GM18861 (cell line): ENCODE data around the gene TTYH3.
"Not testable (repeated sequence)": the region's sequence is repeated elsewhere in the genome, so short reads cannot be mapped to it uniquely, and the experiment has no call there.

Experiments used
- ATAC-seq: cut with Tn5 transposase; IDR thresholded peaks from one replicate; pipeline ENCODE4 v1.9.1; 2021; ENCODE audit not compliant: unreplicated experiment

The TTYH3 gene

DNA sequence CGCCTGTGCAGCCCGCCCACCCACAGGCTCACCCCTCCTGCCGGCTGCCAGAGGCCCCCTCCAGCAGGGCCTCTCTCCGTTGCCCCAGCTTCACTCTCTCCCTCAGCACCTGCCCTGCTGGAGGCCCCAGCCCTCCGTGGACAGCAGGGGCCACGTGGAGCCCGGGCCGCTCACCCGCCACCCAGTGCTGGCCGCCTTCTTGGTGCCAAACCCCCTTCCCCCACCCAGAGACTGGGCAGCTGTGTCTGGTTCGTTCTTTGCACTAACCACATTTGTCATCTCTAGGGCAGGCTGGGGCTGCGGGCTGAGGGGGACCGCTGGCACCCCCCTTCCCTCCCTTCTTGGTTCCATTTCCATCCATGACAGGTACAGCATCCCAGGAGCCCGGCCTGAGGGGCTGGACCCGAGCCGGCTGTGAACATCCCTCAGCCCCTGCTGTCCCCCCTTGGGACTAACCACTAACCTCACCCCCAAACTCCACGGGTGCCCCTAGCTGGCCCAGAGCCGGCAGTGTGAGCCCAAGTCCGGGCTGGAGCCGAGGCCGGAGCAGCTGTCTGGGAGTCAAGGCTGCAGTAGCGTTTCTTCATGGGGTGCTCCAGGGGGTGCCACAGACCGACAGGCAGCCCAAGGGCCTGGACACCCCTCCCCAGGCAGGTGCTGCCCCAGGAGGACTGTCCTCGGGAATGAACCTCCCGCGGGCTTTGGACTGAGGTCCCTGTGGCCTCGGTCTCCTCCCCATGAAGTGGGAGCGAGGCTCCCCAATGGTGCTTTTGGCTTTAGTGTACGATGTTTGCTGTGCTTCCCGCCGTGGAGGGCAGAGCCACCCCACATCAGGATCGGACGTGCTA, 30.7 kb downstream of the TTYH3 start:
- no peak for ATAC-seq

DNA sequence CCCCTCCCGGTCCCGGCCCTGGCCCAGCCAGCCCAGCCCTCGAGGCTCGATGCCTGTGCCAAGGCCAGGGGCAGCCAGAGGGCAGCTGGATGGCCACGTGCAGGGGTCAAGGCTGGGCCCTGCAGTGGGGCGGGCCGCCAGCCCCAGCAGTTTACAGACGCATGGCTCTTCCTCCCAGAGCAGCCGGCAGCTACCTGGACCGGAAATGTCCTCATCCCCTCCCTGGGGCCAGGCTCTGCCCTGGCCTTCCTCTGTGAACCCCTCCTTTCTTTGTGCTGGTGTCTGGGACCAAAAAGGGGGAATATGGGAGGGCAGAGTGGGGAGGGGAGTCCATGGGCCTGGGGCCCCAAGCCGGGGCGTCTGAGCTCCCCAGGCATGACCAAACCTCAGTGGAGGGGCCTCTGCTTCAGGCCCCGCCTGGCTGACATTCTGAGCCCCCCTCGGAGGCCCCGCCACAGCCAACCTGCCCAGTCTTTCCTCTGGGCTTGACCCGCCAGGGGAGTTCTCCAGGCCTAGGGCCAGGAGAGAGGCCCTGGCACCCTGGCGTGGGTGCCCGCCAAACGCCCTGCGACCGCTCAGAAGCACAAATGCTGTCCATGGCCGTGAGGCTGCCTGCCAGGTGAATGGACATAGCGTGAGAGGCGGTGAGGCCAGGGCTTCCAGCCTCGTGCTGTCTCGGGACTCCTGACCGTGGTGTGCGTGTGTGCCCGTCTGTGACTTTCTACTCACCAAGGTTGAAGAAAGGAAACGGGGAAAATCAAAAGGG, 31.5 kb downstream of the TTYH3 start:
- no peak for ATAC-seq

DNA sequence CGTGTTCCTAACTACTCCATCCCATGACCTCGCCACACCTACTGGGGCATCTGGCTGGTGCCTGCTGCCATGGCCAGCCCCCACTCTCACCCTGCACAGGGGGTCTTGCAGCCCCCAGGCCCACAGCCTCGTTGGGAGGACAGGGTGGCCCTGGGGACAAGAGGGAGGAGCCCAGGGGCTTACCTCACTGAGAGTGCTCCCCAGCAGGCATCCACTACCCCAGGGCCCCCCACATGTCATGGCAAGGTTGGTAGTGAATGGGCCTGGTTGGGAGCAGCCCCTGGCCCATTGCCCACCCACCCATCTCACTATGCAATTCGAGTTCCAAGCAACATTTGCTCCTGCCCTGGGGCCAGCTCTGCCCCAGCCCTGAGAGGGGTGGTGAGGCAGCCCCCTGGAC, 32.2 kb downstream of the TTYH3 start:
- ATAC-seq = no peak

DNA sequence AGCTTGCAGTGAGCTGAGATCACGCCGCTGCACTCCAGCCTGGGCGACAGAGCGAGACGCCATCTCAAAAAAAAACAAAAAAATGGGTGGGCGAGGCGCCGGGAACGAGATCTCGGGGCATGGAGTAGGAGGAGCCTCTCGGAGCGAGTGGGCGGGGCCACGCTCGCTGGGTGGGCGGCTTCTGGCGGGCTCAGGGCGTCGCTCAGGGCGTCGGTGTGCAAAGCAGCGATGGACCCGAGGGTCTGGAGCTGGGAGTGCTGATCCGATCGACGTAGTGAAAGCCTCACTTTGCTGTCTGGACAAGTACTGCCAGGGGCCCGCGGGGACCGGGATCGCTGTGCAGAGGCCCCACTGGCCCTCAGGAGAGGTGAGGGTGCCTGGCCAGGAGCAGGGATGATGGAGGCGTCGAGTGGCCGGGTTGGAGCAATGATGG, 33.6 kb downstream of the TTYH3 start:
- no peak for ATAC-seq

DNA sequence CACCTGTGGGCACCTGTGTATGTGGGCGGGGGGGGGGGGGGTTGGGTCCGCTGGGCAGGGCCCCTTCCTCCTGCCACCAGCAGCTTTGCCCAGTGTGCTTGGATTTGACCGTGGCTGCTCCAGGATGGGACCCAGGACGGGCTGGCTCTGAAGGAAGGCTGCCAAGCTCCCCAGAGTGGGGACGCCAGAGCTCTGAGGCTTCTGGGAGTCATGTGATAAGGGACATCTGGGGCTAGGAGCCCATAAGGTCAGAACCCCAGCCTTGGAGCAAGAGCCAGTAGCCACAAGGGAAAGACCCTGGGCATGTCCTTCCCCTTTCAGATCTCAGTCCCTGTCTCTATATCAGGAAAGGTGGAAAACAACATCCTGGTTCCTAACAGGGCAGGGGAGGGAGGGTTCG, 34.4 kb downstream of the TTYH3 start:
- no peak for ATAC-seq

DNA sequence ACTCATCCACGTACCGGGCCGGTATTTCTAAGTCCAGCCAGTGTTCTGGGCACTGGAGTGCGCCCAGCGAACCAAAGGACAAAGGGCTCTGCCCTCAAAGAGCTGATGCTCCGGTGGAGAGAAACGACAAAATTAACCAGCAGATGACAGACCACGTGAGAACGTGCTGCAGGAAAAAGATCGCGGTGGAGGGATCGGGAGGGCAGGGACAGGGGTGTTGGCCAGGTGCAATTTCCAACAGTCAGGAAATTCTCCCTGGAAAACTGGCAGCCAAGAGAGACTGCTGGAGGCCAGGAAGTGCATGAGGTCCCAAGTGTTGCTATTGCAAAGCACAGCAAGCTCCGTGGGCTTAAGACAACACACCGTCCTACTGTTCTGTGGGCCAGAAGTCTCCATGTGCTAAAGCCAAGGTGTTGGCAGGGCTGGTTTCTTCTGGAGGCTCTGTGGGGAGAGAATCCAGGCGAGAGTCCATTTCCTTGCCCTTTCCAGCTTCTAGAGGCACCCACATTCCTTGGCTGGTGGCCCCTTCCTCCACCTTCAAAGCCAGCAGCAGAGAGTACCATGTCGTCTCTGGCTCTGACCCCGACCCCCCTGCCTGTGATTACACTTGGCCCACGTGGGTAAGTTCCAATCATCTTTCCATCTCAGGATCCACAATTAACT, 34.9 kb downstream of the TTYH3 start:
- no peak for ATAC-seq

DNA sequence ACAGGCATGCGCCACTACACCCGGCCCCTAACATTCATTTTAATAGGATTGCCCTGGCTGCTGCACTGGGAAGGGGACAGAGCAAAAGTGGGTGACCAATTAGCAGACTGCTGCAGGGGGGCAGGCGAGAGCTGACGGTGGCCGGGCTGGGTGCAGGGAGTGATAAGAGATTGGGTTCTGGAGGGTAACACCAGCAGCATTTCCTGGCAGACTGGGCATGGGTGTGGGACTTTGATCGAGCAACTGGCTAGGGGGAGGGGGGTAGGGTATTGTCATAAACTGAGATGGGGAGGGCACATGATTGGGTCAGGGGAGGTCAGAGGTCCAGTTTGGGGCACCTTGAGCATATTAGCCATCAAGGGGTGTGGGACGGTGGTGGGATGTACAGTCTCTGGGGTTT, 36.1 kb downstream of the TTYH3 start:
- ATAC-seq = no peak

DNA sequence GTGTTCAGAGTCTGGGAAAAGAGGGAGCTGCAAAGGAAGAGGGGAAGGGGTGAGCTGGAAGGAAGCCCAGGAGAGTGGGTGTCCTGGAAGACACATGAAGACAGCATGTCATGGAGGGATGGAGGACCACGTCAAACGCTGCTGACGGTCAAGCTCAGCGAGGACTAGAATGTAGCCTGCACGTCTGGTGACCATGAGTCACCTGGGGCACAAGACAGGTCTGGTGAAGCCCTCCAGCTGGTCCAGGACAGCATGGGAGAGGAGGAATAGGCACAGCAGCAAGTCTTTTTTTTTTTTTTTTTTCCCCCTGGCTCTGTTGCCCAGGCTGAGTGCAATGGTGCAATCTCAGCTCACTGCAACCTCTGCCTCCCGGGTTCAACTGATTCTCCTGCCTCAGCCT, 36.6 kb downstream of the TTYH3 start:
- ATAC-seq = no peak

DNA sequence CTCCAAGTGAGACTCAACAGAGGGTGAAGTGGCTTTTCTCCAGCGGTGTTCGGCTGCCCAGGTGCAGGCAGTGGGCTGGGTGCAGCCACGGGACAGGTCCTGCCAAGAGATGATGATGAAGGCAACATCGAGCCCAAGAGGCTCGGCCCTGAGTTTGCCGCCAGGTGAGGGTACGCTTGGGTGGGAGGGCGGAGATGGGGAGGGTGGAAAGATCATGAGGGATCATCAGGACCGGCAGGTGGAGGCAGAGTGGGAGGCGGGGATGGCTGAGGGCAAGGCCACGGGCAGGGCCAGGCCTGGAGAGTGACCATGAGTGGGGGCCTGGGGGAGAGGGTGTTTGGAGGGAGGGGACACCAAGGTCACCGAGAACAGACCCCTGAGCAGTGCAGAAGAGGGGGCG, 38.4 kb downstream of the TTYH3 start:
- ATAC-seq = no peak

DNA sequence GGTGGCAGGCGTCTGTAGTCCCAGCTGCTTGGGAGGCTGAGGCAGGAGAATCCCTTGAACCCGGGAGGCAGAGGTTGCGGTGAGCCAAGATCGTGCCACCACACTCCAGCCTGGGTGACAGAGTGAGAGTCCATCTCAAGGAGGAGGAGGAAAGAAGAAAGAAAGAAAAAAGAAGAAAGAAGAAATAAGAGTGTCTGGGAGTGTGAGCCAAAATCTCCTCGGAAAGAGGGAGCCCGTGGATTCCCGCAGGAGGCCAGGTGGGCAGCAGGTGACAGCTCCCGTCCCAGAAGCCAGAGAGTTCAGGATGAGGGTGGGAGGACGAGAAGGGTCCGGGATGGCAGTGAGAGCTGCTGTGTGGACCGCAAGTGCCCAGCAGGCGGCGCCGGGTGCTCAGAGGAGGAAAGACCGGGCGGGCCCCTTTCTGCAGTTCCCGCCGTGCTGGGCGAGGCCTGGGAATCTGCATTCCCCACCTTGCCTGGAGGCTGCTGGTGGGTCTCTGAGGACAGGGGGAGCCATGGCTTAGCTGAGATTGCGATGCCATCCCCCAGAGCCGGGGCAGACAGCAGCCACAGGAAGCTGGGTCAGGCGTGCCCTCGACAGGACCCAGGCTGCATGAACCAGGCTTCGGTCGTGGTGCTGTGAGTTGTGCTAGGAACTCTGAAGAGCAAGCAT, 39.1 kb downstream of the TTYH3 start:
- ATAC-seq = no peak

DNA sequence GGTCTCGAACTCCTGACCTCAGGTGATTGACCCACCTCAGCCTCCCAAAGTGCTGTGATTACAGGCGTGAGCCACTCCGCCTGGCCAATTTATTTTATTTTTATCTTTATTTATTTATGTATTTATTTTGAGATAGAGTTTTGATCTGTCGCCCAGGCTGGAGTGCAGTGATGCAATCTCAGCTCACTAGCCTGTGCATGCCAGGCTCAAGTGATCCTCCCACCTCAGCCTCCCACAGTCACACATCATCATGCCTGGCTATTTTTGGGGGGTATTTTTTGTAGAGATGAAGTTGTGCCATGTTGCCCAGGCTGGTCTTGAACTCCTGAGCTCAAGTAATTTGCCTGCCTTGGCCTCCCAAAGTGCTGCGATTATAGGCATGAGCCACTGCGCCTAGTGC, 41.4 kb downstream of the TTYH3 start:
- ATAC-seq = not testable (repeated sequence)

DNA sequence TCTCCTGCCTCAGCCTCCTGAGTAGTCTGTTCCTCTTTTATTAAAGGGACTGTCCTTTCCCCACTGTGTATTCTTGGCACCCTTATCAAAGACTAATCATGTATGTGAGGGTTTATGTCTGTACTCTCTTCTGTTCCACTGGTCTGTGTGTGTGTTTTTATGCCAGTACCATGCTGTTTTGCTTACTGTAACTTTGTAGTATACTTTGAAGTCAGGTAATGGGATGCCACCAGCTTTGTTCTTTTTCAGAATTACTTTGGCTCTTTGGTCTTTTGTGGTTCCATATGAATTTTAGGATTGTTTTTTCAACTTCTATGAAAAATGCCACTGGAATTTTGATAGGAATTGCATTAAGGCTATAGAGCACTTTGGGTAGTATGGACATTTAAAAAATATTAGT, 42.1 kb downstream of the TTYH3 start:
- ATAC-seq = no peak

DNA sequence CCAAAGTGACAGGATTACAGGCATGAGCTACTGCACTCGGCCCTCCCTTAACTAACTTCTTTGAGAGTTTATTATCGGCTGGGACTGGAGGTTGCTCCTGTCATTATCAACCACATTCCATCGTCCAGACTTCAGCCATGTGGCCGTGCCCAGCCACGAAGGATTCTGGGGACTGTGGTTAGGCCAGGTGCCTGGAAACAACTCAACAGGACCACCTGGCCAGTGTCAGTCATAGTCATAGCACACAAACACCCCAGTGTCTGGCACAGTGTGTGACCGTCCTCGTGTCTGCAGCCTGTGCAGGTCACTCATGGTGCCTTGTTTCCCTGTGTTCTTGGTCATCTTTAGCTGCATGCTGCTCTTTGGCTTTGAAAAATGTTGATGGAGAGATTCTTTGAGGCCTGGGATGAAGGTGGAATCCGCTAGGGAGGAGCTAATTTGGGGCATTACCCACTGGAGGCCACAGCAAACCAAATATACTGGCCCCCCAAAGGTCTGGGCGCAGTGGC, 43.5 kb downstream of the TTYH3 start:
- no peak for ATAC-seq

DNA sequence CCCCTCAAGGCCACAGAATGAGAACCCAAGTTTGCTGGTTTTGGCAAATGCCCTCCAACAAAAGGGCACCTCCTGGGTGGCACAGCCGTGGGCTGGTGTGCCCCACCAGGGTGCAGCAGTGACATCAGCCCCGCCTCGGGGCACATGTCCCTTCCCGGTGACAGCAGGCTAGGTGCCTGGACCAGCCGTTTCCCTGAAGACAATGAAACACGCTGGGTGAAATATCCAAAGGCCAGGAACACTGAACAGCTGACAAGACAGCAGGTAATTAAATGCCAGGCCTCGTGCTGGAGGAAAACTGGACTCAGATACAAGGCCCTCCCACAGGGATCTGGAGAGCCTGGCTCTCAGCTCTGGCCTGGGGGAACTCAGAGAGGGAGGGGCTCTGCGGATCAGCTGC, 44.8 kb downstream of the TTYH3 start:
- not testable (repeated sequence) for ATAC-seq

DNA sequence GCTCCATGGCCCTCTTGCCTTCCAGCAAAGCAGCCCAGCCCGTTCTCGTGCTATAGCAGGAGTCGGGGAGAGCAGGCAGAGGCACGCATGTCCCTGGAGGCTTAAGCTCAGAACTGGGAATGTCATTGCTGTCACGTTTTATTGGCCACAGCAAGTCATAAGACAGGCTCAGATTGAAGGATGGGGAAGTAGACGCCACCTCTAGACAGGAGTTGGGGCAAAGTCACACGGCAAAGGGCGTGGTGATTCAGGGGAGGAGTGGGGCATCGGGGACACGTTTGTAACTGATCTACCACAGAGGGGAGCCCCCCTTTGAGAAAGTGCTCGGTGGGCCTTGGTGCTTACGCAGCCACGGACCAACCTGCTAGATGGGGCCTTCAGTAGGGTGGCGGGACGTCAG, 46.7 kb downstream of the TTYH3 start:
- ATAC-seq = not testable (repeated sequence)

DNA sequence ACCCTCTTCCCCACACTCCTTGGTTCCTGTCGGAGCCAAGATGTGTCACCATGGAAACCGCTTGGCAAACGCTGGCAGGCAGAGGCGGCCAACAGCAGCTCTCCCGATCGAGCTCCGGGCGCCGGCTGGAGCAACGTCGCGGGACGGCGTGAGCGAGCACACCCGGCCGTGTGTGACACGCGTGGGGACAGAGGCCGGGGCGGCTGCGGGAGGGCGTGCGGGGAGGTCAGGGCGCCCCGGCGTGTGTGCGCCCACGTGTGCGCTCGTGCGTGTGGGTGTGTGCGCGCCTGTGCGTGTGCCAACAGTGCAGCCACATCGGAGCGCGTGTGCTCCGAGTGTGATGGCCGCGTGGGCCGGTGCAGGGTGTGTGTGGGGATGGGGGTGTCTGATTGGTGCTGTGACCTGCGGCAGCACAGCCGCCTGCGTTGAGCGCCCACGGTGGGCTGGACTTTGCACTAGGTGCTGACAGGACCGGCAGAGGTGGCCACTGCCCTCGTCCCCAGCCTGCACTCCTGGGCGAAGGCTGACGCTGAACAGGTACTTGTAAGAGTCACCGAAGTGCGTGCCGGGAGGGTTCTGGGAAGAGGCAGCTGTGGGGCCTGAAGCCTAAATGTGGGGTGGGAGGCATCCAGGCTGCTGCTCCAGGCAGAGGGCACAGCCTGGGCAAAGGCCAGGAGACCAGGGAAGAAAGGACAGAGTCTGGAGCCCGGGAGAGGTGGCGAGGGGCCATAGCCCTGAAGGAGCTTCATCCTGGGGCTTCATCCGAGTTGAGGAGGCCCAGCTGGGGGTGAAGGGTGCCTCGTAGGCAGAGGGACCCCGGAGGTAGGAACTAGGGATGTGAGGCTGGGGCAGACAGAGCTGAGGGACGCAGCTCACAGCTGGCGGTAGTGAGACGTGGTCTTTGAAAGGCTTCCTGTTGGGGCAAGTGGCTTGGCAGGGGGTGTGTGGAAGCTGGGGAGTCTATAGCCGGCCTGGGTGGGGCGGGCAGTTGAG, 47.6 kb downstream of the TTYH3 start:
- not testable (repeated sequence) for ATAC-seq

DNA sequence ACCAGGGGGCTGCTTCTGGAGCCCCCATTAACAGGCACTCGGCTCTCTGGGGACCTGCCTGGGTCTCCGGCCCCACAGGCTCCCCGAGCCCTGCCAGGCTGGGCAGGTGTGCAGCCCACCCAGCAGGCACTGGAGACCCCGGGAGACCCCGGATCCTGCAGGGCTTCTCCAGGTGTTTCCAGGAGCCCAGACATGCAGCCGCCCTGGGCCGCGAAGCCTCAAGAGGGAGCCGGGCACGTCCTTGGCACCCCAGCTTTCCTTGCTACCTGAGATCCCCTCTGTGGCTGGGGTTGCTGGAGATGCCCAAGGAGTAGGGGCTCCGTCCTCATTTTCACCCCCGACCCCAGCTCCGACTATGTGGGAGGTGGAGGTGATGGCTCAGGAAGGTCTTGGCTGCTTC, 48.5 kb downstream of the TTYH3 start:
- no peak for ATAC-seq

DNA sequence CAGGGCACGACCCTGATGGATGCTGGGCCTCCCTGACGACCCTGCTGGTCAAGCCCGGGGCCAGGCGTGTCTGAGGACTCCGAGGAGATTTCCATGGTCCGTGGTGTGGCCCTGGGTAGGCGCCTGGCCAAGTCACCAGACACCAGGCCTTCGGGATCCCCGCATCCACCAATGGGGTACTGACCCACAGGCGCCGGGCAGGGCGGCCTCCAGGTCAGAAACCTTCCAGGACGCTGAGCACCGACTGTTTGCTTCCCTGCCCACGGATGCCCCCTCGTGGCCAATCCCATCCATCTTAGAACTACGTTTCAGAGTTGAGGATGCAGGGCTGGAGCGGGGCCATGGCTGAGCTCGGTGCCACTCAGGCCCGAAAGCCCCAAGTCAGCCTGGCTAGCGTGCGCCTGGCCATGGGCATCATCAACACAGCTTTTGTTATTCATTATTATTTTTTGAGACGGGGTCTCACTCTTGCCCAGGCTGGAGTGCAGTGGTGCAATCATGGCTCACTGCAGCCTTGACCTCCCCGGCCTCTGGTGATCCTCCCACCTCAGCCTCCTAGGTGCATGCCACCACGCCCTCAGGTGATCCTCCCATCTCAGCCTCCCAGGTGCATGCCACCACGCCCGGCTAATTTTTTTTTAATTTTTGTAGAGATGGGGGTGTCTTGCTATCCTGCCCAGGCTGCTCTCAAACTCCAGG, 49.2 kb downstream of the TTYH3 start:
- ATAC-seq = no peak
